A673 (cell line): Measurements from ENCODE around the gene PAK5.

ENCODE experiments used
- EZH2 ChIP-seq: fragments of 200-600 bp; sonication (generic); IDR thresholded peaks from 2 replicates; pipeline ENCODE4 v1.6.1; 2017; ENCODE audit warnings: borderline replicate concordance, low read depth, mild to moderate bottlenecking, mixed read lengths, antibody characterized with exemption, low read length; ENCODE audit not compliant: poor library complexity, severe bottlenecking
- TF ChIP-seq, protein P1 (sequence below): fragments of 300-800, 200-600 bp; sonication (generic); conservative IDR thresholded peaks from 2 replicates; pipeline ENCODE4 v1.5.1; 2017; ENCODE audit warnings: low read depth, mild to moderate bottlenecking, antibody characterized with exemption, low read length, moderate library complexity, mixed read lengths

DNA sequence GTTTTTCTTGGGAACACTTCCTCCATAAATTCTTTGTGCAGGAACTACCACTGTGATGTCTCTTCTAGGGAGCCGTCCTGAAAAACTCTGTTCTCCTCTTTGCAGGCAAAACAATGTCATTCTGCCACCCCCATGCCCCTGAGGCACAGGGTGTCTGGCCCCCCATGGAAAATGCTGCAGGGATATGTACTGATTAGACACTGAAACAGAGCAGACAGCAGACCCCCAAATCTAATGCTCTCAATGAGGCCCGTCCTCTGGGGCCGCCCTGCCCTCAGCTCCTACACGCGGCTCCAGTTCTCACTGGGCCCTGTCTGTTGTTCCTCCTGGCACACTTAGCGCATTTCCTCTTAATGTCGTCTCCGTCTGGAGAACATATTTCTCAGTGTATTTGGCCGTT lies 227.0 kb downstream of the PAK5 start:
- TF ChIP-seq, protein P1, sequence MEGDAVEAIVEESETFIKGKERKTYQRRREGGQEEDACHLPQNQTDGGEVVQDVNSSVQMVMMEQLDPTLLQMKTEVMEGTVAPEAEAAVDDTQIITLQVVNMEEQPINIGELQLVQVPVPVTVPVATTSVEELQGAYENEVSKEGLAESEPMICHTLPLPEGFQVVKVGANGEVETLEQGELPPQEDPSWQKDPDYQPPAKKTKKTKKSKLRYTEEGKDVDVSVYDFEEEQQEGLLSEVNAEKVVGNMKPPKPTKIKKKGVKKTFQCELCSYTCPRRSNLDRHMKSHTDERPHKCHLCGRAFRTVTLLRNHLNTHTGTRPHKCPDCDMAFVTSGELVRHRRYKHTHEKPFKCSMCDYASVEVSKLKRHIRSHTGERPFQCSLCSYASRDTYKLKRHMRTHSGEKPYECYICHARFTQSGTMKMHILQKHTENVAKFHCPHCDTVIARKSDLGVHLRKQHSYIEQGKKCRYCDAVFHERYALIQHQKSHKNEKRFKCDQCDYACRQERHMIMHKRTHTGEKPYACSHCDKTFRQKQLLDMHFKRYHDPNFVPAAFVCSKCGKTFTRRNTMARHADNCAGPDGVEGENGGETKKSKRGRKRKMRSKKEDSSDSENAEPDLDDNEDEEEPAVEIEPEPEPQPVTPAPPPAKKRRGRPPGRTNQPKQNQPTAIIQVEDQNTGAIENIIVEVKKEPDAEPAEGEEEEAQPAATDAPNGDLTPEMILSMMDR: no peak
- TF ChIP-seq EZH2: no peak
